Immature natural killer cell (primary cell): ENCODE data around the gene RELL1. TPM values are rescaled to one million over a fixed set of nuclear protein-coding genes. Genes with fewer than 3 reads are reported as not detected.

Source experiments
- DNase-seq, 3 donors: peaks; one replicate each; pipeline ENCODE4 v3.0.0; 2022; ENCODE audit warnings: mixed read lengths in 1 of 3
- H3K27ac Mint-ChIP-seq, 6 donors: one replicate each; pipeline ENCODE4 v1.8.0; 2020; ENCODE audit warnings: mixed read lengths in 6 of 6, mild to moderate bottlenecking in 5 of 6, inconsistent platforms in 4 of 6, moderate library complexity in 3 of 6
- H3K27me3 Mint-ChIP-seq, 3 donors: one replicate each; pipeline ENCODE4 v1.8.0; 2020 to 2021; ENCODE audit warnings: low read depth in 3 of 3, mild to moderate bottlenecking in 3 of 3, mixed read lengths in 3 of 3, moderate library complexity in 3 of 3, inconsistent platforms in 1 of 3
- H3K36me3 Mint-ChIP-seq, 3 donors: one replicate each; pipeline ENCODE4 v1.8.0; 2020; ENCODE audit warnings: mixed read lengths in 3 of 3, inconsistent platforms in 2 of 3, mild to moderate bottlenecking in 2 of 3
- H3K4me1 Mint-ChIP-seq, 2 donors: one replicate each; pipeline ENCODE4 v1.8.0; 2020; ENCODE audit warnings: inconsistent platforms in 2 of 2, mild to moderate bottlenecking in 2 of 2, mixed read lengths in 2 of 2, moderate library complexity in 1 of 2
- H3K4me3 Mint-ChIP-seq, 5 donors: one replicate each; pipeline ENCODE4 v1.8.0; 2020; ENCODE audit warnings: mild to moderate bottlenecking in 5 of 5, mixed read lengths in 5 of 5, inconsistent platforms in 3 of 5, moderate library complexity in 3 of 5
- H3K9me3 Mint-ChIP-seq, 6 donors: one replicate each; pipeline ENCODE4 v1.8.0; 2020; ENCODE audit warnings: mild to moderate bottlenecking in 6 of 6, mixed read lengths in 6 of 6, inconsistent platforms in 4 of 6, moderate library complexity in 3 of 6
- polyA plus RNA-seq, 3 donors: library from polyadenylated mRNA; unstranded; fragments of 300-500 nt; fragmentation: Illumina TruSeq; gene quantifications; one replicate each; pipeline ENCODE4 v1.2.3, GENCODE V29; 2021

The RELL1 gene
- polyA plus RNA-seq, 3 donors from 2014 or later = 1.9 to 4.3 (median 3.5) TPM

DNA sequence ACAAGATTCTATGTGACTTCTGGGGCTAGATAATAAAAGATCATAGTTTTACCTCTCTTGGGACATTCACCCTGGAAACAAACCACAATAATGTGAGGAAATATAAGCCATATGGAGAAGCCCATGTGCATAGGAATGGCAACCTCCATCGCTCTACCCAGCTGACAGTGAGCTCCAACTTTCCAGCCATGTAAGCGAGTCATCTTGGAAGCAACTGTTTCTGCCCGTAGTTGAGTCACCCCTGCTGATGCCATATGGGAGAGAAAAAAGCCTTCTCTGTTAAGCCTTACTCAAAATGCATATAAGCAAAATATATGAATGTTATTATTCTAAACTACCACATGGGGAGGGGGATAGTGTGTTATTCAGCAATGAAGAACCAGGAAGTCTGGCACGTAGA is 31.4 kb upstream of the RELL1 start:
- DNase-seq = no peak
- Mint-ChIP-seq H3K27me3 (peaks cover 0 to 6% (median 6%) of the 10 kb centered on the region in 3 donors), H3K4me3 (no peak overlapping the region), H3K9me3 (no peaks in the 10 kb centered on the region), H3K4me1 (no peaks in the 10 kb centered on the region), H3K36me3 (no peaks in the 10 kb centered on the region), H3K27ac (no peak overlapping the region)

- Mint-ChIP-seq H3K9me3 (no peaks in the 10 kb centered on the region), H3K4me1 (no peaks in the 10 kb centered on the region), H3K36me3 (no peaks in the 10 kb centered on the region), H3K27me3 (peaks cover 0 to 4% (median 3%) of the 10 kb centered on the region in 3 donors), H3K4me3 (no peak overlapping the region), H3K27ac (no peak overlapping the region)
- no peak for DNase-seq
These were observed 29.8 kb upstream of the RELL1 start for GRCh38 chr4:37715889-37716402.

DNA sequence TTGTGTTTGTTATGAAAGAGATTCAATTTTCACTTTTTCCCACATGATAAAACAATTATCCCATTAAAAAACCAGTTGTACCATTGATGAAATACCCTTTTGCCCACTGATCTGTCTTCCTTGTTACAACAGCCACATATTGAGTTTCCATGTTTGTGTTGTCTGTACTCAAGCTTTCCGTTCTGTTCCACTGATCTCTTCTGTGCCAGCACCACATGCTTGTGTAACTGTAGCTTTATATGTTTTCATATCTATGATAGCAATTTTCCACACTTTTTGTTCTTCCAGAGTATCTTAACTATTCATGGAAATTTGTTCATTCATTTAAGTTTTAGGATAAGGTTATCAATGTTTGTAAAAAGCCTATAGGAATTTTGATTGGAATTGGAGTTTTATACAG is 24.3 kb upstream of the RELL1 start:
- Mint-ChIP-seq H3K9me3 (no peaks in the 10 kb centered on the region), H3K36me3 (no peaks in the 10 kb centered on the region), H3K27me3 (peaks cover 0 to 4% (median 2%) of the 10 kb centered on the region in 3 donors), H3K4me3 (no peak overlapping the region), H3K4me1 (no peaks in the 10 kb centered on the region), H3K27ac (peak overlapping the region in 1 of 6 donors; percentile 6)
- DNase-seq = no peak

DNA sequence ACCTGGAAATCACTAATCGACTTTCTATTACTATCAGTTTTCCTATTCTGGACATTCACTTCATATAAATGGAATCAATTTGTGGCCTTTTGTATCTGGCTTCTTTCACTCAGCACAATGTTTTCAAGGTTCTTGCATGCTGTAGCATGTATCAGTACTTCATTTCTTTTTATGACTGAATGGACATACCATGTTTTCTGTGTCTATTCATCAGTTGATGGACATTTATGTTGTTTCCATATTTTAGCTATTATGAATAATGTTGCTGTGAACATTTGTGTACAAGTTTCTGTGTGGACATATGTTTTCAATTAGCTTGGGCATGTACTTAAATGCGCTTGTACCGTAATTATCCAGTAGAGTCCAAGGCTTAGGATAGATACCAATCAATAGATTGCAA is 19.9 kb upstream of the RELL1 start:
- Mint-ChIP-seq H3K4me1 (no peaks in the 10 kb centered on the region), H3K4me3 (no peak overlapping the region), H3K36me3 (no peaks in the 10 kb centered on the region), H3K9me3 (no peaks in the 10 kb centered on the region), H3K27ac (no peak overlapping the region), H3K27me3 (peaks cover 0 to 4% (median 0%) of the 10 kb centered on the region in 3 donors)
- no peak for DNase-seq

GRCh38 chr4:37705571-37705970 is 19.4 kb upstream of the RELL1 start:
- no peak for DNase-seq
- Mint-ChIP-seq H3K36me3 (no peaks in the 10 kb centered on the region), H3K27me3 (peaks cover 0 to 4% (median 0%) of the 10 kb centered on the region in 3 donors), H3K4me1 (no peaks in the 10 kb centered on the region), H3K4me3 (no peak overlapping the region), H3K27ac (no peak overlapping the region), H3K9me3 (no peaks in the 10 kb centered on the region)

DNA sequence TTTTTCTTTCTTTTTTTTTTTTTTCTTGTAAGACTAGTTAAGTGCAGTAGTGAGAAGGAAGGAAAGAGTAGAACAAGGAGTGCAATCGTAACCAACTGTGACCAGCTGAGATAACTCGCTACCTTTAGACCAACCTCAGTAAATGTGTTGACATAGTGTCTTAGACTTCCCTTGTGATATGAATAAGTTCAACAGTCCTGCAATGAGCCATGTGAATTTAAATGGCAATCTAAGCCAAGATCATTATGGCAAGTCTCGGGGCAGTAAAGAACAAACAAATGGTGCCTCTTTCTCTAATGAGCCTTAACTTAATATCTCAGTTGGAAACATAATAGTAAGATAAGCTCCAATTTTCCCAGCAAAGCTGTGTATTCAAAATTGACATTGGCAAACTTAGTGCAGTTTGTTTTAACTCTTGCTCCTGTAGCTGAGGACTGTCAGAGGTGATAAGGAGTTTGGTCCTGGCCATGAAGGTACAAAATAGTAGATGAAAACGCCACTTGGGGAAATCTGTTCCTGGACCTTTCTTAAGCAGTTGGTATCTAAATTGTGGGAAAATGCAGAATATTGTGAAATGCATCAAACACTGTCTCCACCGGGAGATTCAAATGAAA is 13.8 kb upstream of the RELL1 start:
- no peaks in the 10 kb centered on the region for H3K9me3 Mint-ChIP-seq
- peaks cover 0 to 8% (median 4%) of the 10 kb centered on the region in 3 donors for H3K27me3 Mint-ChIP-seq
- H3K27ac Mint-ChIP-seq = no peak overlapping the region
- H3K4me3 Mint-ChIP-seq = no peak overlapping the region
- no peaks in the 10 kb centered on the region for H3K36me3 Mint-ChIP-seq
- DNase-seq = no peak
- no peaks in the 10 kb centered on the region for H3K4me1 Mint-ChIP-seq

DNA sequence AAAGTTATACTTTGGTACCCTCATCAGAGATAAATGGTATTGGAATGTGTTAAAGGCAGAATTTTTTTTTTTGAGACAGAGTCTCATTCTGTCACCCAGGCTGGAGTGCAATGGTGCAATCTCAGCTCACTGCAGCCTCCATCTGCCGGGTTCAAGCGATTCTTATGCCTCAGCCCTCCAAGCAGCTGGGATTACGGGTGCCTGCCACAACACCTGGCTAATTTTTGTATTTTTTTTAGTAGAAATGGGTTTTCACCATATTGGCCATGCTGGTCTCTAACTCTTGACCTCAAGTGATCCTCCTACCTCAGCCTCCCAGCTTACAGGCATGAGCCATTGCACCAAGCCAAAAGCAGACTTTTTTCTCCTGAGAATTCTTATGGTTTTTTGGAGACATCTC is 11.4 kb upstream of the RELL1 start:
- H3K27ac Mint-ChIP-seq = no peak overlapping the region
- no peaks in the 10 kb centered on the region for H3K36me3 Mint-ChIP-seq

GRCh38 chr4:37693450-37694190 is 7.4 kb upstream of the RELL1 start:
- Mint-ChIP-seq H3K27me3 (peaks cover 0 to 9% (median 2%) of the 10 kb centered on the region in 3 donors), H3K36me3 (no peaks in the 10 kb centered on the region), H3K9me3 (no peaks in the 10 kb centered on the region), H3K4me3 (no peak overlapping the region), H3K4me1 (no peaks in the 10 kb centered on the region), H3K27ac (no peak overlapping the region)
- no peak for DNase-seq

More for the DNA sequence above, 11.4 kb upstream of the RELL1 start:
- H3K27me3 Mint-ChIP-seq = peaks cover 0 to 13% (median 4%) of the 10 kb centered on the region in 3 donors
- no peak for DNase-seq
- H3K4me1 Mint-ChIP-seq = no peaks in the 10 kb centered on the region
- H3K9me3 Mint-ChIP-seq = no peaks in the 10 kb centered on the region
- no peak overlapping the region for H3K4me3 Mint-ChIP-seq

- Mint-ChIP-seq H3K27ac (no peak overlapping the region), H3K9me3 (no peaks in the 10 kb centered on the region), H3K36me3 (no peaks in the 10 kb centered on the region), H3K4me1 (no peaks in the 10 kb centered on the region), H3K27me3 (peaks cover 0 to 6% (median 0%) of the 10 kb centered on the region in 3 donors), H3K4me3 (no peak overlapping the region)
- no peak for DNase-seq
These were observed 6.9 kb upstream of the RELL1 start for GRCh38 chr4:37693030-37693429.

DNA sequence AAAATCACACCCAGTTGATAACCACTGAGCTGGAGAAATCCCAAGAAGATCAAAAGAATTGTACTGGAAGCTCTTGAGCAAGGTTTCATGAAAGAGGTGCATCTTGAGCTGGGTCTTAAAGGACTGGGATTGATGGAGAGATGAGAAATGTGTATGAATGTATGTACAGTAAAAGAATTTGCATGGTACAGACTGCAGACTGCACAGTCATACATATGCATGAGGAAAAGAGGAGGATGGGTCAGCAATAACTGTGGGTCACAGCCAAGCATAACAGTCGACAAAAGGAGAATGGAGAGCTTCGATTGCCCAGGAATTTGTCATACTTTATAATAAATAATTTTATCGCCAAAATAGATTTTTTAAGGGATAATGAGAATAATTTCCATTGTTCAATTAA is 4.8 kb upstream of the RELL1 start:
- H3K4me1 Mint-ChIP-seq = peaks cover 7% of the 10 kb centered on the region in 2 donors
- no peak for DNase-seq
- H3K36me3 Mint-ChIP-seq = no peaks in the 10 kb centered on the region
- no peak overlapping the region for H3K4me3 Mint-ChIP-seq
- H3K27ac Mint-ChIP-seq = no peak overlapping the region
- H3K9me3 Mint-ChIP-seq = no peaks in the 10 kb centered on the region
- H3K27me3 Mint-ChIP-seq = peaks cover 1 to 12% (median 7%) of the 10 kb centered on the region in 3 donors

DNA sequence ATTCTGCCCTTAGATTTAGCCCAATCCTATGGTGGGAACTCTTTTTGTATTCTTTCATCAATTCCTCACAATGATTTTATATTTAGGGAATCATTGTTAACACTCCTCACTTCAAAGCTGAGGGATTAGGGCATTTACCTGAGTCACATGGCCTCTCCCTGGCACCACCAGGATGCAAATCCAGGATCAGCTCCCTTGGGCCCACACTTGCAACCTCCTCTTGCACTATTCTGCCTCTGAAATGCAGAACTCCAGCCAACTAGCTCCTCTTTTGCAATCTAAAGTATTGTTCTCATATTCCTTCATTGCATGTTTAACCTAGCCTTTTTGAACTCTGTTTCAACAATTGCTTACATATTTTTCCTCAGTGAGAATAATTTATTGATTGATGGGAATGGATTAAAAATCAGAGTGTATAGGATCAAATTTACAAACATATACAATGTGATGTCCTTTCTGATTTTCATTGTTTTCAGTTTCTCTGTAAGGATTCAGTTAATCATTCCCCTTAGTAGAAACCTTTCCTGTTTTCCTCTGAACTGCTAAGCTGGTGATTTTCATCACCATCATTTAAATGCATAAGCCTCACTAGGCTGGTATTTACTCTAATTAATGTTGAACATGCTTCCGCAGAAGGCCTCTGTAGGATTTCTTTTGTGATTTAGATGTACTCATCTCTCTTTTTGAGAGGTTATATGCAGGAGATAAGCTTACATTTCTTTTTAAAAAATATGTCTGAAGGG is 3.3 kb upstream of the RELL1 start:
- H3K27ac Mint-ChIP-seq = no peak overlapping the region
- peaks cover 1 to 16% (median 15%) of the 10 kb centered on the region in 3 donors for H3K27me3 Mint-ChIP-seq
- H3K9me3 Mint-ChIP-seq = no peaks in the 10 kb centered on the region
- no peak overlapping the region for H3K4me3 Mint-ChIP-seq
- no peaks in the 10 kb centered on the region for H3K36me3 Mint-ChIP-seq
- DNase-seq = no peak
- peaks cover 17 to 18% of the 10 kb centered on the region in 2 donors for H3K4me1 Mint-ChIP-seq

DNA sequence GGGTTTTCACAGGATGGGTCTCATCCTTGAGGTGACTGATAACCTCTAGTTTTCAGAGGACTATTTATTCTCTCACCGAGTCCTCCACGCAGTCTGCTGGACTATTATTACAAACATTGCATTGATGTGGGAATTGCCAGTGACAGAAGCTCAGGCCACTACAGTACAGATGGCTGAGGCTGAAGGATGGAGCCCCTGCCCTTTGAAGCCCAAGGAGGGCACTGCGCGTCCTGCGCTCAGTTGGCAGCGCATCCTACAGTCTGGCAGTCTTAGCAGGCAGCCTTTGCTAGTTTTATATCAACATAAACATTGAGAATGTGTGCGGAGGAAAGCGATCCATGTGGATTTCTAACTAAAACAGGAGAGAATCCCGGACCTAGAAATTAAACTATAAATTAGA is 1.5 kb upstream of the RELL1 start:
- peaks cover 32% of the 10 kb centered on the region in 2 donors for H3K4me1 Mint-ChIP-seq
- no peaks in the 10 kb centered on the region for H3K9me3 Mint-ChIP-seq
- H3K27me3 Mint-ChIP-seq = peaks cover 1 to 16% (median 13%) of the 10 kb centered on the region in 3 donors
- peak overlapping the region in 3 of 5 donors; percentile 92 to 96 (median 92) for H3K4me3 Mint-ChIP-seq
- DNase-seq = no peak
- no peaks in the 10 kb centered on the region for H3K36me3 Mint-ChIP-seq
- H3K27ac Mint-ChIP-seq = peak overlapping the region in 1 of 6 donors; percentile 77

DNA sequence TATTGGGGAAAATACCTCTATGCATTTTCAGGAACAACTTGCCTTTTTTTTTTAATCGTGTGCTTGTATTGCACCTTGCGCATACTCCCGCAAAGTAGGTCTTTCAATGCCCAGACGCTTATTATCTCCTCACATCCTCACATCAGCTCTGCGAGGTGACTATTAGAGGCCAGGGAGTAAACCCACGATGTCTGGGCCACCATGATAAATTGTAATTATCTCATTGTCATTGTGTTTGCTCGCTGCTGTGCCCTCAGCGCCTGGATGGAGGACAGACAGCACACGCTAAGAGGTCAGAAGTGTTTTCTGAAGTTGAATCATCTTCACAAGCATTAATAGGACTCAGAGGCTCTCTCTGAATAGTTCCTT is 1.0 kb upstream of the RELL1 start:
- Mint-ChIP-seq H3K4me3 (peak overlapping the region; percentile 91 to 99 (median 92)), H3K4me1 (peaks cover 37% of the 10 kb centered on the region in 2 donors), H3K36me3 (no peaks in the 10 kb centered on the region), H3K27me3 (peaks cover 1 to 16% (median 13%) of the 10 kb centered on the region in 3 donors), H3K27ac (peak overlapping the region in 5 of 6 donors; percentile 39 to 88 (median 74)), H3K9me3 (no peaks in the 10 kb centered on the region)
- DNase-seq = no peak
